Measurements from ENCODE around the gene MANEAL.

DNA sequence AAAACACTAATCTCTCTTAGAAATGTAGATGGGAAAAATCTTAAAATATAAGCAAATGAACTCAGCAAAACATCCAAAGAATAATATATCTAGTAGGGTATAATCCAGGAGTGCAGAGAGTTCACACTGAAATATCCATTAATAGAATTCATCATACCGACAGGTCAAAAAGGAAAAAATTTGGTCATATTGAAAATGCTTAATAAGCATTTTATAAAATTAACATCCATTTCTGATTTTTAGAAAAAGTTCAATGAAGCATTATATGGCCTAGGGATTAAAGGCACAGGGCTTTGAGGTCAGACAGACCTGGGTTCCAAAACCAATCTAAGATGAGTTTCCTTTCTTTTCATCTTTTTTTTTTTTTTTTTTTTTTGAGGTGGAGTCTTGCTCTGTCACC is 45.1 kb upstream of the MANEAL start:
- TF ChIP-seq, protein P1, sequence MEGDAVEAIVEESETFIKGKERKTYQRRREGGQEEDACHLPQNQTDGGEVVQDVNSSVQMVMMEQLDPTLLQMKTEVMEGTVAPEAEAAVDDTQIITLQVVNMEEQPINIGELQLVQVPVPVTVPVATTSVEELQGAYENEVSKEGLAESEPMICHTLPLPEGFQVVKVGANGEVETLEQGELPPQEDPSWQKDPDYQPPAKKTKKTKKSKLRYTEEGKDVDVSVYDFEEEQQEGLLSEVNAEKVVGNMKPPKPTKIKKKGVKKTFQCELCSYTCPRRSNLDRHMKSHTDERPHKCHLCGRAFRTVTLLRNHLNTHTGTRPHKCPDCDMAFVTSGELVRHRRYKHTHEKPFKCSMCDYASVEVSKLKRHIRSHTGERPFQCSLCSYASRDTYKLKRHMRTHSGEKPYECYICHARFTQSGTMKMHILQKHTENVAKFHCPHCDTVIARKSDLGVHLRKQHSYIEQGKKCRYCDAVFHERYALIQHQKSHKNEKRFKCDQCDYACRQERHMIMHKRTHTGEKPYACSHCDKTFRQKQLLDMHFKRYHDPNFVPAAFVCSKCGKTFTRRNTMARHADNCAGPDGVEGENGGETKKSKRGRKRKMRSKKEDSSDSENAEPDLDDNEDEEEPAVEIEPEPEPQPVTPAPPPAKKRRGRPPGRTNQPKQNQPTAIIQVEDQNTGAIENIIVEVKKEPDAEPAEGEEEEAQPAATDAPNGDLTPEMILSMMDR (IDR thresholded peaks at IDR 0.05): no peak
- TF ChIP-seq POLR2A (IDR thresholded peaks at IDR 0.05): no peak

Data from breast epithelium (tissue), 3 donors.